Fibroblast of mammary gland (primary cell): ENCODE results near the gene AMN.

Source experiments
- DNase-seq: peaks from one replicate; pipeline ENCODE4 v3.0.0-alpha.2; 2010; ENCODE audit warnings: low read depth
- H3K4me3 ChIP-seq: 2 replicates; pipeline ENCODE4 v1.5.1; 2011; ENCODE audit warnings: low read depth, mild to moderate bottlenecking, low read length, moderate library complexity; ENCODE audit not compliant: control insufficient read depth
- TF ChIP-seq, protein P1 (sequence below): conservative IDR thresholded peaks from 2 replicates; pipeline ENCODE4 v1.5.1; 2011; ENCODE audit warnings: low read depth, low read length, inconsistent platforms; ENCODE audit not compliant: control insufficient read depth, insufficient read depth

Gene AMN

GRCh38 chr14:102980409-102980810 lies 57.9 kb downstream of the AMN start:
- no peak overlapping the region for H3K4me3 ChIP-seq
- TF ChIP-seq, protein P1, sequence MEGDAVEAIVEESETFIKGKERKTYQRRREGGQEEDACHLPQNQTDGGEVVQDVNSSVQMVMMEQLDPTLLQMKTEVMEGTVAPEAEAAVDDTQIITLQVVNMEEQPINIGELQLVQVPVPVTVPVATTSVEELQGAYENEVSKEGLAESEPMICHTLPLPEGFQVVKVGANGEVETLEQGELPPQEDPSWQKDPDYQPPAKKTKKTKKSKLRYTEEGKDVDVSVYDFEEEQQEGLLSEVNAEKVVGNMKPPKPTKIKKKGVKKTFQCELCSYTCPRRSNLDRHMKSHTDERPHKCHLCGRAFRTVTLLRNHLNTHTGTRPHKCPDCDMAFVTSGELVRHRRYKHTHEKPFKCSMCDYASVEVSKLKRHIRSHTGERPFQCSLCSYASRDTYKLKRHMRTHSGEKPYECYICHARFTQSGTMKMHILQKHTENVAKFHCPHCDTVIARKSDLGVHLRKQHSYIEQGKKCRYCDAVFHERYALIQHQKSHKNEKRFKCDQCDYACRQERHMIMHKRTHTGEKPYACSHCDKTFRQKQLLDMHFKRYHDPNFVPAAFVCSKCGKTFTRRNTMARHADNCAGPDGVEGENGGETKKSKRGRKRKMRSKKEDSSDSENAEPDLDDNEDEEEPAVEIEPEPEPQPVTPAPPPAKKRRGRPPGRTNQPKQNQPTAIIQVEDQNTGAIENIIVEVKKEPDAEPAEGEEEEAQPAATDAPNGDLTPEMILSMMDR = no peak
- peak; percentile 33 for DNase-seq
